Breast epithelium (tissue), 4 donors: ENCODE measurements around the gene TRIO. TPM values are rescaled to one million over a fixed set of nuclear protein-coding genes. Genes with fewer than 3 reads are reported as not detected.

Experiments used
- DNase-seq, 2 donors: peaks; one replicate each; pipeline ENCODE4 v3.0.0-alpha.2; 2019; ENCODE audit warnings: low spot score in 2 of 2
- H3K27ac ChIP-seq, 2 donors: fragments of 200-600 bp; sonication (generic) in 1 of 2; one replicate each; pipeline ENCODE4 v1.5.1; 2016 to 2019; ENCODE audit warnings: mild to moderate bottlenecking in 1 of 2
- H3K27me3 ChIP-seq, 2 donors: fragments of 200-600 bp; sonication (generic) in 1 of 2; one replicate each; pipeline versions ENCODE4 v1.5.1 to v1.6.0; 2017 to 2019; ENCODE audit warnings: control low read depth in 1 of 2, mild to moderate bottlenecking in 1 of 2
- H3K36me3 ChIP-seq: fragments of 200-600 bp; one replicate; pipeline ENCODE4 v1.5.1; 2019
- H3K4me1 ChIP-seq, 2 donors: fragments of 200-600 bp; sonication (generic); one replicate each; pipeline ENCODE4 v1.5.1; 2016 to 2019; ENCODE audit warnings: control low read depth in 1 of 2
- H3K4me3 ChIP-seq, 3 donors: fragments of 200-600 bp; sonication (generic); 1 replicate in 2 of 3; 2 replicates in 1 of 3; pipeline ENCODE4 v1.5.1; 2016 to 2019; ENCODE audit warnings: mild to moderate bottlenecking in 3 of 3, moderate library complexity in 2 of 3
- H3K9me3 ChIP-seq, 2 donors: fragments of 200-600 bp; sonication (generic) in 1 of 2; one replicate each; pipeline ENCODE4 v1.5.1; 2016 to 2019; ENCODE audit warnings: control low read depth in 1 of 2
- POLR2A ChIP-seq: fragments of 450-650 bp; IDR thresholded peaks from one replicate; pipeline ENCODE4 v1.6.1; 2016; ENCODE audit warnings: antibody characterized with exemption, mild to moderate bottlenecking, moderate library complexity
- POLR2AphosphoS5 ChIP-seq, 3 donors: sonication (generic); formaldehyde crosslinking; IDR thresholded peaks; one replicate each; pipeline ENCODE4 v1.6.1; 2017; ENCODE audit warnings: antibody characterized with exemption in 3 of 3
- intact Hi-C: fragments of 100-400 bp; cut with DNase I; formaldehyde crosslinking; loops from one replicate; pipeline ENCODE4 v1.15.1; 2023; ENCODE audit warnings: low total_unique reads
- total RNA-seq, 3 donors: library from RNA; depleted of rRNA; stranded (reverse); fragments of >200 nt; gene quantifications; one replicate each; pipeline ENCODE4 v1.1.0, GENCODE V29; 2016
- TF ChIP-seq, protein P1 (sequence below), 3 donors: fragments of 450-650 bp; IDR thresholded peaks; one replicate each; pipeline ENCODE4 v1.5.1; 2016 to 2017; ENCODE audit warnings: antibody characterized with exemption in 3 of 3, mild to moderate bottlenecking in 3 of 3, moderate library complexity in 3 of 3

The TRIO gene
- total RNA-seq, 3 donors from 2014 or later, result 191 to 209 (median 193) TPM

DNA sequence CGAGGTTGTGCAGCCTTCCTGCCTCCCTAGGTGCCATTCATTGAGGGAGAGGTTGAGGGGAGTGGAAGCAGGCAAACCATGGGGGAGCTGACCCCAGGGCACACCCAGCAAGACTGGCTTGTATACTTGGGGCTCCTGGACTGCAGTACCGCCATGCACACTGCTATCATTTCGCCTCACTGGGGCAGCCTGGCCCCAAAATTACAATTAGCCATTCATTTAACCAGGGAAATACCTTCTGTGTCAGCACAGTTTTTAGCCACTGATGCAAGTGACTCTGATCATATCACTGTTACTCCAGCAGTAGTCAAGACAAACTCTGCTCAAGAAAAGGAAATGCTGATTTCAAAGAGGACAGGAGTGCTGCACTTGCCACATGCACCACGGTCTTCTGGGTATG is 109.7 kb downstream of the TRIO start:
- no peaks in the 10 kb centered on the region for H3K27me3 ChIP-seq
- no peaks in the 10 kb centered on the region for H3K9me3 ChIP-seq
- peaks cover 4 to 12% of the 10 kb centered on the region in 2 donors for H3K4me1 ChIP-seq
- no peak for DNase-seq
- intact Hi-C loops, result no loop called here
- no peak overlapping the region for H3K27ac ChIP-seq
- no peaks in the 10 kb centered on the region for H3K36me3 ChIP-seq
- no peak for TF ChIP-seq POLR2A
- TF ChIP-seq, protein P1, sequence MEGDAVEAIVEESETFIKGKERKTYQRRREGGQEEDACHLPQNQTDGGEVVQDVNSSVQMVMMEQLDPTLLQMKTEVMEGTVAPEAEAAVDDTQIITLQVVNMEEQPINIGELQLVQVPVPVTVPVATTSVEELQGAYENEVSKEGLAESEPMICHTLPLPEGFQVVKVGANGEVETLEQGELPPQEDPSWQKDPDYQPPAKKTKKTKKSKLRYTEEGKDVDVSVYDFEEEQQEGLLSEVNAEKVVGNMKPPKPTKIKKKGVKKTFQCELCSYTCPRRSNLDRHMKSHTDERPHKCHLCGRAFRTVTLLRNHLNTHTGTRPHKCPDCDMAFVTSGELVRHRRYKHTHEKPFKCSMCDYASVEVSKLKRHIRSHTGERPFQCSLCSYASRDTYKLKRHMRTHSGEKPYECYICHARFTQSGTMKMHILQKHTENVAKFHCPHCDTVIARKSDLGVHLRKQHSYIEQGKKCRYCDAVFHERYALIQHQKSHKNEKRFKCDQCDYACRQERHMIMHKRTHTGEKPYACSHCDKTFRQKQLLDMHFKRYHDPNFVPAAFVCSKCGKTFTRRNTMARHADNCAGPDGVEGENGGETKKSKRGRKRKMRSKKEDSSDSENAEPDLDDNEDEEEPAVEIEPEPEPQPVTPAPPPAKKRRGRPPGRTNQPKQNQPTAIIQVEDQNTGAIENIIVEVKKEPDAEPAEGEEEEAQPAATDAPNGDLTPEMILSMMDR (IDR thresholded peaks at IDR 0.05), result no peak
- TF ChIP-seq POLR2AphosphoS5 (IDR thresholded peaks at IDR 0.05), result no peak
- no peak overlapping the region for H3K4me3 ChIP-seq

DNA sequence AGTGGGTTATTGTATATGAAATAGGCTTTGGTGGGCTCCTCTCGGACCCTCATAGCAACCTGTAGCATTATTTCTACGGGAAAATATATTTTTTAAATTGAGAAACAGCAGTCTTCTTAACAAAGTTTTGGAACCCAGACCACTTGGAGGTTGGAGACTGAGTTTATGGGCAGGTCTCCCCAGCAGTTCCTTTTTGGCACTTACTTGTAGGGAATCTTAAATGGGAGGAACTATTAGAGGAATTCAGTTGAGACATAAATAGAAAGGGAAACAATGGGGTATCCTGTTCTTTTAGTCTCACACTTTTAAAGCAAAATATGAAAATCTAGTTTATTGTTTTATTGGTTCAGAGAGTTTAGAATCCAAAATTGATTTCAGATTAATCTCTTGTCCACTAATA is 111.5 kb downstream of the TRIO start:
- Histone ChIP-seq H3K27ac (peak overlapping the region in 1 of 2 donors; percentile 4), H3K4me3 (no peak overlapping the region), H3K36me3 (no peaks in the 10 kb centered on the region), H3K4me1 (peaks cover 4 to 8% of the 10 kb centered on the region in 2 donors), H3K27me3 (no peaks in the 10 kb centered on the region), H3K9me3 (no peaks in the 10 kb centered on the region)
- TF ChIP-seq, protein P1 (IDR thresholded peaks at IDR 0.05), result no peak
- no peak for TF ChIP-seq POLR2AphosphoS5 (IDR thresholded peaks at IDR 0.05)
- TF ChIP-seq POLR2A, result no peak
- intact Hi-C loops, result no loop called here
- no peak for DNase-seq

DNA sequence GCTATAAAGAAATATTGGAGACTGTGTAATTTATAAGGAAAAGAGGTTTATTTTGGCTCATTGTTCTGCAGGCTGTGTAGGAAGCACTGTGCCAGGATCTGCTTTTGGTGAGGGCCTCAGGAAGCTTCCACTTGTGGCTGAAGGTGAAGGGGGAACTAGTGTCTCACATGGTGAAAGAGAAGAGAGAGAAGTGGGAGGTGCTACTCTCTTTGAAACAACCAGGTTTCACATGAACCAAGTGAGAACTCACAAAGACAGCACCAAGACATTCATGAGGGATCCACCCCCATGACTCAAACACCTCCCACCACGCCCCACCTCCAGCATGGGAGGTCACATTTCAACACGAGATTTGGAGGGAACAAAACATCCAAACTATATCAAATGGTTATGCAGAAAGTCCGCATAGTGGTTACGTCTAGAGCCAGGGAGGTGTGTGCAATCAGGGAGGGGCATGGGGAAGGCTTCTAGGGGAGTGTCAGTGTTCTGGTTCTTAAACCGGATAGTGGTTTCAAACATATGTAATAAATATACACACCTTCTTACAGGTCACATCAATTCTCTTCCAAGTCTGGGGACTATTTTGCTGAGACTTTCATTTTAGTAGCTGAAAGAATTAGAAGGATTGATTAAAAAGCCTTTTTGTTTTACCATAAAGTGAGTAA is 113.0 kb downstream of the TRIO start:
- peak overlapping the region; percentile 62 to 73 for H3K27ac ChIP-seq
- peaks cover 4 to 8% of the 10 kb centered on the region in 2 donors for H3K4me1 ChIP-seq
- no peak overlapping the region for H3K4me3 ChIP-seq
- H3K9me3 ChIP-seq, result no peaks in the 10 kb centered on the region
- H3K27me3 ChIP-seq, result no peaks in the 10 kb centered on the region
- DNase-seq, result no peak
- no peaks in the 10 kb centered on the region for H3K36me3 ChIP-seq
- TF ChIP-seq POLR2AphosphoS5 (IDR thresholded peaks at IDR 0.05) (no peak), POLR2A (no peak)
- TF ChIP-seq, protein P1 (IDR thresholded peaks at IDR 0.05), result no peak
- intact Hi-C loops, result no loop called here

DNA sequence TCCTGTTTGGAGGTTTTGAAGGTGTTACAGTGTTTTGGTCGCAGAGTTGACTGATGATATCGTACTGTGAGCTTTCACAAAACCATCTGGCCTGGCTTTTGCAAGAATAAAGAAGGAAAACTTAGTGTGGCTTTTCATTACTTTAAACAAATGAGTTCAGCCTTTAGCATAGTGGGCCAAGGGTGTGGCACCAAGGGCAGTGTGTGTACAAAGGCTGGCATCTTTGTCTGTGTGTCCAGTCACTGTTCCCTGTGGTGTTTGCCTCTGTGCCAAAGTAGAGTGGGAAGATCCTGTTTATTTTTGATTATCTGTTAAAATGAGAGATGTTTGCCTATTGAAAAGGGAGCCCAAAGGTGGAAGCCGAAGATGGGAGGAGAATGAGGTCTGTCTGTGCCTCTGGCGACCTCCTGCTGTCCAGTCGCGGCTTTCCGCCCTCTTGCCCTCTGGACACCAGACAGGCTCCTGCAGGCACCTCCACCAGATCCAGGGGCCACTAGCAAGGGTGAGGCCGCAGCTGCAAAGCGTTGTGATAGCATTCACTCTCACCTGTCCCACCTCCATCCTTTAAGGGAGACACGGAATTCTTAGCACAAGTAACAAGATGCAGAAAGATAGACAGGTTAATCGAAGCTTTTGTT is 113.7 kb downstream of the TRIO start:
- H3K4me3 ChIP-seq, result no peak overlapping the region
- no peak for DNase-seq
- intact Hi-C loops, result no loop called here
- H3K9me3 ChIP-seq, result no peaks in the 10 kb centered on the region
- TF ChIP-seq POLR2AphosphoS5 (IDR thresholded peaks at IDR 0.05) (no peak), POLR2A (no peak)
- TF ChIP-seq, protein P1 (IDR thresholded peaks at IDR 0.05), result no peak
- H3K27me3 ChIP-seq, result no peaks in the 10 kb centered on the region
- H3K4me1 ChIP-seq, result peaks cover 4 to 8% of the 10 kb centered on the region in 2 donors
- H3K36me3 ChIP-seq, result no peaks in the 10 kb centered on the region
- peak overlapping the region; percentile 62 to 73 for H3K27ac ChIP-seq

DNA sequence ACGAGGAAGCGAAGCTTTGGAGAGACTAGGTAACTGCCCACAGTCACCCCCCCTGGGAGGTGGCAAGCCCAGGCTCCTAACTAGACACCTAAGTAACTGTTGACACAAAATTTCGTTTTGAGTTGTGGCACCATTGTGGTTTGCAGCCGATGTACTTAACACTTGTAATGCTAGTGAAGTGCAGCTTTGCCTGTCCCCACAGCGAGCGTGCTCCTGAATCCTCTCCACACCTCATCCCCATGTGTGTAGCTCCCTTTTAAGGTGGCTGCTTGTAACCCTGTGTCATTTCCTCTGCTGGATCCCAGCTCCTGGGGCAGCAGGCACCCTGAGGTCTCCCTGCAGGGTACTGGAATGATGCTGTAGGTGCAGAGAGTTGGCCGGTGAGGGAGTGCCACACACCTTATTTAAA is 114.9 kb downstream of the TRIO start:
- DNase-seq, result no peak
- no peak overlapping the region for H3K4me3 ChIP-seq
- H3K4me1 ChIP-seq, result peaks cover 4 to 8% of the 10 kb centered on the region in 2 donors
- peak overlapping the region; percentile 8 to 62 for H3K27ac ChIP-seq
- no peaks in the 10 kb centered on the region for H3K27me3 ChIP-seq
- intact Hi-C loops, result no loop called here
- H3K9me3 ChIP-seq, result no peaks in the 10 kb centered on the region
- TF ChIP-seq POLR2A (no peak), POLR2AphosphoS5 (IDR thresholded peaks at IDR 0.05) (no peak)
- TF ChIP-seq, protein P1 (IDR thresholded peaks at IDR 0.05), result no peak
- no peaks in the 10 kb centered on the region for H3K36me3 ChIP-seq
